Kidney (tissue), 14 donors: ENCODE measurements around the gene TSPYL6. TPM values are rescaled to one million over a fixed set of nuclear protein-coding genes. Genes with fewer than 3 reads are reported as not detected.
"Not testable (repeated sequence)": the region's sequence is repeated elsewhere in the genome, so short reads cannot be mapped to it uniquely, and the experiment has no call there.

Experiments
- DNase-seq, 5 donors: peaks; one replicate each; pipeline ENCODE4 v3.0.0-alpha.2; 2013 to 2020
- FAIRE-seq: peaks from 2 replicates; lab custom pipeline; 2012; peaks lifted over from hg19 to GRCh38; lab: Jason Lieb, UNC
- H3K27ac ChIP-seq, 2 donors: one replicate each; pipeline ENCODE4 v1.7.0; 2013; ENCODE audit warnings: low read depth in 2 of 2, low read length in 2 of 2, inconsistent platforms in 1 of 2
- H3K27me3 ChIP-seq: one replicate; pipeline ENCODE4 v1.7.1; 2013; ENCODE audit warnings: low read length, inconsistent platforms; ENCODE audit not compliant: control insufficient read depth, insufficient read depth
- H3K36me3 ChIP-seq, 3 donors: one replicate each; pipeline versions ENCODE4 v1.7.0 to v1.7.1; 2013; ENCODE audit warnings: low read length in 3 of 3, control low read depth in 1 of 3, inconsistent platforms in 1 of 3; ENCODE audit not compliant: insufficient read depth in 3 of 3, control insufficient read depth in 2 of 3
- H3K4me1 ChIP-seq, 3 donors: one replicate each; pipeline versions ENCODE4 v1.7.0 to v1.7.1; 2013; ENCODE audit warnings: low read length in 3 of 3, inconsistent platforms in 1 of 3, low read depth in 1 of 3; ENCODE audit not compliant: control insufficient read depth in 2 of 3, insufficient read depth in 2 of 3
- H3K4me3 ChIP-seq, 3 donors: one replicate each; pipeline versions ENCODE4 v1.7.0 to v1.8.1; 2013; ENCODE audit warnings: low read length in 3 of 3, control low read depth in 1 of 3, inconsistent platforms in 1 of 3
- H3K9ac ChIP-seq, 3 donors: one replicate each; pipeline versions ENCODE4 v1.7.0 to v1.7.1; 2013; ENCODE audit warnings: low read length in 3 of 3, control low read depth in 1 of 3, inconsistent platforms in 1 of 3
- H3K9me3 ChIP-seq, 3 donors: one replicate each; pipeline versions ENCODE4 v1.7.0 to v1.7.1; 2013; ENCODE audit warnings: low read length in 3 of 3, control low read depth in 1 of 3, inconsistent platforms in 1 of 3; ENCODE audit not compliant: control insufficient read depth in 2 of 3, insufficient read depth in 1 of 3
- CTCF ChIP-seq: IDR thresholded peaks from 3 replicates; pipeline ENCODE4 v1.5.1; 2012; ENCODE audit warnings: mild to moderate bottlenecking, moderate library complexity, borderline replicate concordance; ENCODE audit not compliant: insufficient read depth; ENCODE audit errors: extremely low read depth
- intact Hi-C: fragments of 100-400 bp; cut with DNase I; formaldehyde crosslinking; loops from one replicate; pipeline ENCODE4 v1.11.1; 2022
- polyA plus RNA-seq: library from polyadenylated mRNA; stranded (reverse); fragments of 350-450 nt; fragmentation: Illumina TruSeq; extraction: RNeasy Lipid Tissue Mini Kit (QIAGEN cat#74804); gene quantifications from one replicate; pipeline ENCODE4 v1.2.3, GENCODE V29; 2014; ENCODE audit warnings: low read depth, low replicate concordance; ENCODE audit not compliant: insufficient read depth
- total RNA-seq: library from RNA; stranded (reverse); fragmentation: NEBNext Ultra II Directional; extraction: Animal tissue kit (Norgen Biotek cat#: 25700); gene quantifications from one replicate; pipeline ENCODE4 v1.2.1, GENCODE V29; 2021
- donor health status: control.
- donor health status: control.
- donor health status: control.
- donor health status: control.
- donor health status: control.
- donor health status: DM: yes; HTN: yes; CAD: no.
- donor health status: Normal renal cell carcinoma (clear cell type).

TSPYL6 gene
- total and polyA plus RNA-seq, 2 donors from 2014 or later: not detected

GRCh38 chr2:54271843-54272627 is 16.0 kb upstream of the TSPYL6 start:
- no peaks in the 10 kb centered on the region for H3K4me1 ChIP-seq
- TF ChIP-seq CTCF: no peak
- intact Hi-C loops: no loop called here
- no peak overlapping the region for H3K4me3 ChIP-seq
- H3K27ac ChIP-seq: no peak overlapping the region
- FAIRE-seq: no peak
- DNase-seq: no peak
- H3K9ac ChIP-seq: no peak overlapping the region
- no peaks in the 10 kb centered on the region for H3K36me3 ChIP-seq
- H3K27me3 ChIP-seq: no peaks in the 10 kb centered on the region
- H3K9me3 ChIP-seq: no peaks in the 10 kb centered on the region

- H3K27ac ChIP-seq: no peak overlapping the region
- no peak overlapping the region for H3K9ac ChIP-seq
- H3K36me3 ChIP-seq: no peaks in the 10 kb centered on the region
- no peak for DNase-seq
- no peak overlapping the region for H3K4me3 ChIP-seq
- H3K9me3 ChIP-seq: no peaks in the 10 kb centered on the region
- intact Hi-C loops: no loop called here
- no peak for TF ChIP-seq CTCF
- no peaks in the 10 kb centered on the region for H3K4me1 ChIP-seq
- no peak for FAIRE-seq
- H3K27me3 ChIP-seq: no peaks in the 10 kb centered on the region
Observed at GRCh38 chr2:54271189-54271588, 15.2 kb upstream of the TSPYL6 start.

- Histone ChIP-seq H3K4me1 (no peaks in the 10 kb centered on the region), H3K36me3 (no peaks in the 10 kb centered on the region), H3K9ac (no peak overlapping the region), H3K27me3 (no peaks in the 10 kb centered on the region), H3K9me3 (no peaks in the 10 kb centered on the region), H3K4me3 (no peak overlapping the region), H3K27ac (no peak overlapping the region)
- intact Hi-C loops: no loop called here
- FAIRE-seq (no peak), DNase-seq (no peak)
- TF ChIP-seq CTCF: no peak
Observed at GRCh38 chr2:54267577-54267976, 11.5 kb upstream of the TSPYL6 start.

- H3K4me1 ChIP-seq, H3K27me3 ChIP-seq, H3K36me3 ChIP-seq, FAIRE-seq, H3K9me3 ChIP-seq, H3K27ac ChIP-seq, H3K4me3 ChIP-seq, intact Hi-C loops, H3K9ac ChIP-seq, DNase-seq: not testable (repeated sequence)
Observed at GRCh38 chr2:54265081-54265480, 9.1 kb upstream of the TSPYL6 start.
